ENCODE results near the gene LINGO3. TPM values are rescaled to one million over a fixed set of nuclear protein-coding genes. Genes with fewer than 3 reads are reported as not detected.

The LINGO3 gene
- total and polyA plus RNA-seq, 10 donors, result 0.26 to 2.6 (median 0.76) TPM

- Histone ChIP-seq H3K27me3 (replicated peaks in 1 of 7) (no peaks in the 10 kb centered on the region), H3K36me3 (peaks cover 0 to 69% (median 40%) of the 10 kb centered on the region in 6 donors), H3K27ac (peak overlapping the region; percentile 72 to 100 (median 98)), H3K4me1 (peaks cover 43 to 82% (median 68%) of the 10 kb centered on the region in 6 donors), H3K4me3 (peak overlapping the region; percentile 6 to 100 (median 68)), H3K9me3 (no peaks in the 10 kb centered on the region)
- peak; percentile 96 for DNase-seq
- intact Hi-C loops (cut with DNase I; ENCODE audit: low total_unique reads), result loop anchor here (5.0 kb wide), 1 partner anchor 116 kb away; no protein-coding TSS in a partner anchor
- peak; percentile 86 to 100 (median 98) for TF ChIP-seq CTCF (IDR thresholded peaks at IDR 0.05 in 8 of 11, conservative IDR thresholded peaks at IDR 0.05 in 3 of 11)
- peak in 2 of 3 donors; percentile 22 to 31 for TF ChIP-seq POLR2A (IDR thresholded peaks at IDR 0.05)
- peak; percentile 91 to 96 (median 93) for TF ChIP-seq POLR2AphosphoS5 (IDR thresholded peaks at IDR 0.05)
- WGBS, 5 donors, result 7 to 10% (median 8%) methylated on average over 37 to 45 of the region's 45 CpGs
These were observed 34.4 kb downstream of the LINGO3 start for GRCh38 chr19:2273356-2274184.

- DNase-seq, result peak; percentile 85
- intact Hi-C loops (cut with DNase I; ENCODE audit: low total_unique reads), result loop anchor here (2.0 to 5.0 kb wide), 2 partner anchors 33 to 114 kb away; no protein-coding TSS in a partner anchor
- peaks cover 49 to 83% (median 82%) of the 10 kb centered on the region in 6 donors for H3K4me1 ChIP-seq
These were observed 36.5 kb downstream of the LINGO3 start for GRCh38 chr19:2271234-2272103.

DNA sequence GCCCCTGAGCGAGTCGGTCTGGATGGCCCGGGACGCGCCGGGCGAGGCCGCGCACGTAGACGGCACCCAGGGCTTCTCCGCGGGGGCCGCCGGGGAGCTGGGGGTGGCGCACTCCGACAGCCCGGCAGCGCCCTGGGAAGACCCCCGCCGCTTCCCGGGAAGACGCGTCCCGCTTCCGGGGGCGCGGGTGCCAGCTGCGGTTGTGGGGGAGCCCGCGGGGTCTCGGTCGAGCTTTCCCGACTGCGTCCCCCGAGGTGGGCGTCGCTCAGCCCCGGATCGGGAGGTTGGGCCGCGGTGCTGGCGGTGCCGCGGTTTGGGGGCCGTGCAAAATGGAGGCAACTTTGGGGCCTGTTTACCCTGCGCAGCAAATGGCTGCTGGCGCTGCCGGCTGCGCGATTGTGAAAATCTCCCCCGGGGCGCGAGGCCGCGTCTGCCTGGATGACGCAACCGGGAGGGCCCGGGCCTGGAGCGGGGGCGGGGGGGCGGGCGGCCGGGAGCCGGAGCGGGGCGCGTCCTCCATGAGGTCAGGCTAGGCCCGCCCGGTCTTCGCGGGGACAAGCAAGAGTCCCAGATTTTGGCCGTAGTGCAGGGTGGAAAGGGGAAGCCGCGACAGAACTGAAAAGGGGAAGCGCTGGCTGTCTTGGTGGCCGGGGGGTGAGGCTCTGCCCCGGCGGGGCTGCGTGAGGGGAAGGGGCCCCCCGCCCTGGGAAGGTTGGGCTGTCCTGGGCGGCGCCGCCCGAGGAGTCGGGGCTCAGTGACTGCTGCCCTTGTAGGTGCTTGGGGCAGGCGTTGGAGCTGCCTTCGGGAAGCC is 37.3 kb downstream of the LINGO3 start:
- DNase-seq, result peak; percentile 96
- Histone ChIP-seq H3K27ac (peak overlapping the region; percentile 93 to 100 (median 100)), H3K36me3 (peaks cover 0 to 43% (median 27%) of the 10 kb centered on the region in 6 donors), H3K4me3 (peak overlapping the region; percentile 92 to 100 (median 98)), H3K27me3 (replicated peaks in 1 of 7) (no peaks in the 10 kb centered on the region), H3K4me1 (peaks cover 49 to 83% (median 82%) of the 10 kb centered on the region in 6 donors), H3K9me3 (no peaks in the 10 kb centered on the region)
- TF ChIP-seq POLR2AphosphoS5 (IDR thresholded peaks at IDR 0.05) (peak; percentile 78 to 91 (median 84)), POLR2A (IDR thresholded peaks at IDR 0.05) (no peak), CTCF (IDR thresholded peaks at IDR 0.05 in 8 of 11, conservative IDR thresholded peaks at IDR 0.05 in 3 of 11) (no peak)
- intact Hi-C loops (cut with DNase I; ENCODE audit: low total_unique reads), result loop anchor here (2.0 to 5.0 kb wide), 2 partner anchors 32 to 113 kb away; no protein-coding TSS in a partner anchor
- WGBS, 5 donors, result 0 to 1% (median 1%) methylated on average over 42 to 88 of the region's 88 CpGs

More at GRCh38 chr19:2271234-2272103, 36.5 kb downstream of the LINGO3 start:
- TF ChIP-seq POLR2AphosphoS5 (IDR thresholded peaks at IDR 0.05) (peak; percentile 51 to 83 (median 64)), POLR2A (IDR thresholded peaks at IDR 0.05) (no peak)
- H3K36me3 ChIP-seq, result peaks cover 0 to 52% (median 36%) of the 10 kb centered on the region in 6 donors
- 17 to 32% (median 24%) methylated on average over 26 to 43 of the region's 43 CpGs for WGBS, 5 donors
- H3K27ac ChIP-seq, result peak overlapping the region; percentile 93 to 100 (median 100)
- no peaks in the 10 kb centered on the region for H3K9me3 ChIP-seq
- H3K4me3 ChIP-seq, result peak overlapping the region; percentile 92 to 100 (median 98)
- H3K27me3 ChIP-seq (replicated peaks in 1 of 7), result no peaks in the 10 kb centered on the region

DNA sequence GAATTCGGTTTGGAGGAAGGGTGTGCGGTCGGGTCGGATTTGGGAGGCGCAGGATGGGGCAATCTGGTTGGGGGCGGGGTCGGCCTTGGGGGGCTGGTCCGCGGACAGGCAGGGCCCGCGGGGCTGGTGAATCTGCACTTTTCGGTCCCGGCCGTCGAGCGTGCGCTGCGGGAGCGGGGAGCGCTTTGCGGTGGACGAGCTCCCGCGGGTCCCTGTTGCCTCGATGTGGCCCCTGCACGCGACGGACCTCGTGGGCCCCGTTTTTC is 37.9 kb downstream of the LINGO3 start:
- no peaks in the 10 kb centered on the region for H3K9me3 ChIP-seq
- H3K4me1 ChIP-seq, result peaks cover 47 to 83% (median 80%) of the 10 kb centered on the region in 6 donors
- H3K27ac ChIP-seq, result peak overlapping the region; percentile 93 to 100 (median 100)
- WGBS, 5 donors, result 0 to 1% (median 0%) methylated on average over 7 to 30 of the region's 30 CpGs
- peaks cover 0 to 38% (median 22%) of the 10 kb centered on the region in 6 donors for H3K36me3 ChIP-seq
- TF ChIP-seq POLR2A (IDR thresholded peaks at IDR 0.05) (no peak), CTCF (IDR thresholded peaks at IDR 0.05 in 8 of 11, conservative IDR thresholded peaks at IDR 0.05 in 3 of 11) (no peak), POLR2AphosphoS5 (IDR thresholded peaks at IDR 0.05) (no peak)
- no peaks in the 10 kb centered on the region for H3K27me3 ChIP-seq (replicated peaks in 1 of 7)
- H3K4me3 ChIP-seq, result peak overlapping the region; percentile 92 to 100 (median 98)
- intact Hi-C loops (cut with DNase I; ENCODE audit: low total_unique reads), result loop anchor here (2.0 to 5.0 kb wide), 2 partner anchors 31 to 113 kb away; no protein-coding TSS in a partner anchor
- peak; percentile 94 for DNase-seq

All from spleen (tissue), 11 donors.